ENCODE measurements around the gene TNNT3. TPM values are rescaled to one million over a fixed set of nuclear protein-coding genes. Genes with fewer than 3 reads are reported as not detected.
"Not testable (repeated sequence)": the region's sequence is repeated elsewhere in the genome, so short reads cannot be mapped to it uniquely, and the experiment has no call there.

Gene TNNT3
- total RNA-seq, 2 experiments from 2014 or later = 4.7 to 6.2 TPM

GRCh38 chr11:1884303-1884700, 35.2 kb upstream of the TNNT3 start:
- intact Hi-C loops (cut with micrococcal nuclease; ENCODE audit: unreplicated experiment) = loop anchor here (5.0 kb wide), 1 partner anchor 33 kb away; the partner anchor contains the start of gene TNNT3
- ChIA-PET POLR2A (no interaction called here), CTCF (ENCODE audit: unreplicated experiment) (no interaction called here)
- Histone ChIP-seq H3K27ac (ENCODE audit: low read depth, low read length, poor library complexity, severe bottlenecking) (no peak overlapping the region), H3K36me3 (ENCODE audit: insufficient read depth, low read length) (peaks cover 51% of the 10 kb centered on the region), H4K20me1 (ENCODE audit: insufficient read depth, low read length) (no peaks in the 10 kb centered on the region), H3K79me2 (ENCODE audit: insufficient read depth, low read depth, low read length) (no peaks in the 10 kb centered on the region), H3K4me1 (ENCODE audit: insufficient read depth, low read length, poor library complexity, severe bottlenecking) (peaks cover 21% of the 10 kb centered on the region), H2AFZ (ENCODE audit: low read length) (no peak overlapping the region), H3K9me3 (ENCODE audit: low read length) (no peaks in the 10 kb centered on the region), H3K4me3 (ENCODE audit: low read depth, low read length, poor library complexity, severe bottlenecking) (no peak overlapping the region), H3K4me2 (ENCODE audit: low read length) (no peak overlapping the region), H3K9me2 (ENCODE audit: insufficient read depth, low read length) (no peaks in the 10 kb centered on the region)
- no peak for DNase-seq (ENCODE audit: low spot score)
- BruUV-seq (replicated peaks) = no TSS peak
- TF ChIP-seq, protein P1, sequence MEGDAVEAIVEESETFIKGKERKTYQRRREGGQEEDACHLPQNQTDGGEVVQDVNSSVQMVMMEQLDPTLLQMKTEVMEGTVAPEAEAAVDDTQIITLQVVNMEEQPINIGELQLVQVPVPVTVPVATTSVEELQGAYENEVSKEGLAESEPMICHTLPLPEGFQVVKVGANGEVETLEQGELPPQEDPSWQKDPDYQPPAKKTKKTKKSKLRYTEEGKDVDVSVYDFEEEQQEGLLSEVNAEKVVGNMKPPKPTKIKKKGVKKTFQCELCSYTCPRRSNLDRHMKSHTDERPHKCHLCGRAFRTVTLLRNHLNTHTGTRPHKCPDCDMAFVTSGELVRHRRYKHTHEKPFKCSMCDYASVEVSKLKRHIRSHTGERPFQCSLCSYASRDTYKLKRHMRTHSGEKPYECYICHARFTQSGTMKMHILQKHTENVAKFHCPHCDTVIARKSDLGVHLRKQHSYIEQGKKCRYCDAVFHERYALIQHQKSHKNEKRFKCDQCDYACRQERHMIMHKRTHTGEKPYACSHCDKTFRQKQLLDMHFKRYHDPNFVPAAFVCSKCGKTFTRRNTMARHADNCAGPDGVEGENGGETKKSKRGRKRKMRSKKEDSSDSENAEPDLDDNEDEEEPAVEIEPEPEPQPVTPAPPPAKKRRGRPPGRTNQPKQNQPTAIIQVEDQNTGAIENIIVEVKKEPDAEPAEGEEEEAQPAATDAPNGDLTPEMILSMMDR (conservative IDR thresholded peaks at IDR 0.05; ENCODE audit: low read length) = no peak
- no peak for TF ChIP-seq EZH2phosphoT487 (IDR thresholded peaks at IDR 0.05; ENCODE audit: borderline replicate concordance, low read depth, low read length)

DNA sequence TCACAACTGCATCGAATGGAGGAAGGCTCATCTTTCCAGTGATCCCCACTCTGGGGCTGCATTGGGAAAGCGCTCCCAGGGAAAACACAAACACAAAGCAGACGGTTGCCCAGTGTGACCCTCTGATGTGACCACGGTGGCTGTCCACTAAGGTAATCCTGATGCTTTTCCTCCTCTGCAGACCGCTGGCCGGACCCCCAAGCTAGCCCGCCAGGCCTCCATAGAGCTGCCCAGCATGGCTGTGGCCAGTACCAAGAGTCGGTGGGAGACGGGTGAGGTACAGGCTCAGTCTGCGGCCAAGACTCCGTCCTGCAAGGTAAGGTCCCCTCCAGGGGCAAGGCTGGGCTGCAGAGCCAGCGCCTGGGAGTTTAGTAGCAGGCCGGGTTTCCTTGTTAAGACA, 33.0 kb upstream of the TNNT3 start:
- H3K4me2 ChIP-seq (ENCODE audit: low read length); H3K27ac ChIP-seq (ENCODE audit: low read depth, low read length, poor library complexity, severe bottlenecking); H3K9me2 ChIP-seq (ENCODE audit: insufficient read depth, low read length); H3K79me2 ChIP-seq (ENCODE audit: insufficient read depth, low read depth, low read length); H3K9me3 ChIP-seq (ENCODE audit: low read length); H3K4me3 ChIP-seq (ENCODE audit: low read depth, low read length, poor library complexity, severe bottlenecking); DNase-seq (ENCODE audit: low spot score); BruUV-seq (replicated peaks); H2AFZ ChIP-seq (ENCODE audit: low read length); CTCF ChIA-PET (ENCODE audit: unreplicated experiment); intact Hi-C loops (cut with micrococcal nuclease; ENCODE audit: unreplicated experiment); POLR2A ChIA-PET; H4K20me1 ChIP-seq (ENCODE audit: insufficient read depth, low read length): not testable (repeated sequence)
- Histone ChIP-seq H3K4me1 (ENCODE audit: insufficient read depth, low read length, poor library complexity, severe bottlenecking) (peaks cover 13% of the 10 kb centered on the region), H3K36me3 (ENCODE audit: insufficient read depth, low read length) (peaks cover 51% of the 10 kb centered on the region)

DNA sequence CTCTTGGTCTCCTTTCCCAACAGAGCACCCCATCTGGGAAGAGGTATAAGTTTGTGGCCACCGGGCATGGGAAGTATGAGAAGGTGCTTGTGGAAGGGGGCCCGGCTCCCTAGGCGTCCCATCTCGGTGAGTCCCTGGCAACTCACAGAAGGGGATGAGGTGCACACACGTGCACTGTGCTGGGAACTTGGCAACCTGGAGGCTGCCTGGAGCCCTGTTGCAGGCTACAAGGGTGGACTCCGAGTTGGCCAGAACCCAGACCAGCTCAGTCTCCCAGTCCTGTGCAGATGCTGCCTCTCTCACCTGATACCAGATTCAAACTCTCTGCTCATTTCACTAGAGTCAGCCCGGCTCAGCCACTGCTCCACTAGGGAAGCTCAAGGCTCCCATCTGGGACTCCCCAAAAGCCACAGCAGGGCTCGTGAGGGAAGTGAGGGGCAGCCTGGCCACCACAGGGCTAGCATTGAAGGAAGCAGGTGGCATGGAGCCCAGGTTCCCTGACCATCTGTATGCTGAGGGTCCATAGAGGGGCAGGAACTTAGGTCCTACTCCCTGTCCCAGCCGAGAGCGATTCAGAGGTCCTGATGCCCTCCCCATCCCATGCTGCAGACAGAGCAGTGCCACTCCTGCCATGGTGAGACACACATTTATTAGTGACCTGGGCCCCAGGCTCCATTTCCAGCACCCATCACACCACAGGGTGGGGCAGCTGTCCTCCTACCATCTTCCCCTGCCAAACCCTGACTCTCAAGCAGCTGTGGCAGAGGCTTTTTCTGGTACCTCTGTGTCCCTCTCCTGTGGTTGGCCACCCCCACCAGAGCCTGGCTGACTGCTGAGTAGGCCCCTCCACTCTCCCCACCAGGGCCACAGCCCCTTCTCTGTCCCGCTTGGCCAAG, 31.8 kb upstream of the TNNT3 start:
- POLR2A ChIA-PET = no interaction called here
- no TSS peak for BruUV-seq (replicated peaks)
- TF ChIP-seq, protein P1 (conservative IDR thresholded peaks at IDR 0.05; ENCODE audit: low read length) = no peak
- TF ChIP-seq EZH2phosphoT487 (IDR thresholded peaks at IDR 0.05; ENCODE audit: borderline replicate concordance, low read depth, low read length) = no peak
- H3K9me2 ChIP-seq (ENCODE audit: insufficient read depth, low read length) = no peaks in the 10 kb centered on the region
- peaks cover 1% of the 10 kb centered on the region for H3K4me1 ChIP-seq (ENCODE audit: insufficient read depth, low read length, poor library complexity, severe bottlenecking)
- CTCF ChIA-PET (ENCODE audit: unreplicated experiment) = no interaction called here
- no peaks in the 10 kb centered on the region for H3K9me3 ChIP-seq (ENCODE audit: low read length)
- peaks cover 51% of the 10 kb centered on the region for H3K36me3 ChIP-seq (ENCODE audit: insufficient read depth, low read length)
- DNase-seq (ENCODE audit: low spot score) = no peak
- no peaks in the 10 kb centered on the region for H3K79me2 ChIP-seq (ENCODE audit: insufficient read depth, low read depth, low read length)
- no peak overlapping the region for H3K4me2 ChIP-seq (ENCODE audit: low read length)
- intact Hi-C loops (cut with micrococcal nuclease; ENCODE audit: unreplicated experiment) = no loop called here
- no peak overlapping the region for H3K4me3 ChIP-seq (ENCODE audit: low read depth, low read length, poor library complexity, severe bottlenecking)
- H3K27ac ChIP-seq (ENCODE audit: low read depth, low read length, poor library complexity, severe bottlenecking) = no peak overlapping the region
- no peaks in the 10 kb centered on the region for H4K20me1 ChIP-seq (ENCODE audit: insufficient read depth, low read length)
- no peak overlapping the region for H2AFZ ChIP-seq (ENCODE audit: low read length)
